Stimulated activated CD8-positive, alpha-beta memory T cell treated with anti-CD3 and anti-CD28 coated beads, Interleukin-15, amount 100 ng/mL, for 4 hours (primary cell): ENCODE results near the gene THRB.
"Not testable (repeated sequence)": the region's sequence is repeated elsewhere in the genome, so short reads cannot be mapped to it uniquely, and the experiment has no call there.

Experiments
- DNase-seq, 2 donors: peaks; one replicate each; pipeline ENCODE4 v3.0.0-alpha.2; 2020; ENCODE audit warnings: low read depth in 2 of 2

Gene THRB

DNA sequence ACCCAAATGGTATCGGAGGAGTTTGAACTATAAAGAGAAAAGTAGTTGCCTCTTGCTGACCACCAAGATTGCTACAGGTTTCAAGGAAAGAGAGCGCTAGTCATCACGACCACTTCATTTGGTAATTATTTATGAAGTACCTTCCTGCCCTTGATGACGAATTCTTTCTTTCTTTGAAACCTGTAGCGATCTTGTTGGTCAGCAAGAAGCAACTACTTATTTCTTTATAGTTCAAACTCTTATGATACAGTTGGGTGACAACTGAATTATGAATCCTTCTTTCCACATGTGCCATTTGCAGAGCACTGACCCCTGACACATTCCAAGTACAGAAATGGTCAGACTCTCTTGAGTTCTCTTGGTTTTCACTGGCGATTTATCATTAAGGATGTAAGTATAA lies 46.8 kb downstream of the THRB start:
- no peak for DNase-seq

GRCh38 chr3:24446032-24446431 lies 48.6 kb downstream of the THRB start:
- no peak for DNase-seq

DNA sequence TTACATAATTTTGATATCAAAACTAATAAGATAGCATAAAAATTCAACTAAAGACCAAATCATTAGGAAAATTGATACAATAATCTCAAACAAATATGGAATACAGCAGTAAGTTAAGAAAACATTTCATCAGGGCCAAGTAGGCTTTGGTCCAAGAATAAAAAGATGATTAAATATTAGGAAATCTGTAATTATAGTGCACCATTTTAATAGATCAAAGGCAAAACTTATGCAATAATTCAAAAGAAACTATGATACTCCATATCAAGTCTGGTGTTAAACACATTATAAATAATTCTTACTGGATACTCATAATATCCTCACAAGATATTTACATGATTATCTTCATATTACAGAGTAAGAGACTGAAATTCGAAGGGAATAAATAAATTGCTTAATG lies 51.2 kb downstream of the THRB start:
- DNase-seq: no peak

- DNase-seq: no peak
Measured at GRCh38 chr3:24440760-24441464, 53.7 kb downstream of the THRB start.

DNA sequence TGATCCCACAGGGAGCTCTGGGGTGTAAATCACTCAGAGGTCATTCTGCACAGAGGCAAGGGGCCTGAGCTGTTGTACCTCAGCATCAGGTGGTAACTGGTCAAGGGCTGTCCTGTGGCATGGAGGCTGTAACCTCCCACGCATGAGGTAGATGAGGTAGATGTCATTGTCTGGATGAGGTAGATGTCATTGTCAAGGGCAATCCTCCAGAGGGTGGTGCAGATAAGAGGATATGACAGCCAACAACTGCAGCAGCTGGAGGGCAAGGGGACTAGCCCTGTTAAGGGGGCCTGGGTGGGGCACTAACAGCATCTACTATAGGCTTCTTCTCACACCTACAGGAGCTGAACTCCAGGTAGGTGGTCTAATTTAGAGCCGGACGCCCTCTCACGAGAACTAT lies 55.6 kb downstream of the THRB start:
- no peak for DNase-seq

DNA sequence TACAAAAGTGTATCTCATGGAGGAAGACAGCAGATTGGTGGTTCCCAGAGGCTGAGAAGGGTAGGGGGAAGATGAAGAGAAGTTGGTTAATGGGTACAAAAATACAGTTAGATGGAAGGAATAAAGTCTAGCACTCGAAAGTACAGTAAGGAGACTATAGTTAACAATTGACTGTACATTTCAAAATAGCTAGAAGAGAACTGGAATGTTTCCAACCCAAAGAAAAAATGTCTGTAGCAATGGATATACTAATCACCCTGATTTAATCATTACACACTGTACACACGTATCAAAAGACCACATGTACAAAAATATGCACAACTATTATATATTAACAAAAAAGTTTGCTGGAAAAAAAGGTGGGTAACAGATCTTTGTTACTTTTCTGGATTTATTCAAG lies 57.3 kb downstream of the THRB start:
- DNase-seq: no peak

DNA sequence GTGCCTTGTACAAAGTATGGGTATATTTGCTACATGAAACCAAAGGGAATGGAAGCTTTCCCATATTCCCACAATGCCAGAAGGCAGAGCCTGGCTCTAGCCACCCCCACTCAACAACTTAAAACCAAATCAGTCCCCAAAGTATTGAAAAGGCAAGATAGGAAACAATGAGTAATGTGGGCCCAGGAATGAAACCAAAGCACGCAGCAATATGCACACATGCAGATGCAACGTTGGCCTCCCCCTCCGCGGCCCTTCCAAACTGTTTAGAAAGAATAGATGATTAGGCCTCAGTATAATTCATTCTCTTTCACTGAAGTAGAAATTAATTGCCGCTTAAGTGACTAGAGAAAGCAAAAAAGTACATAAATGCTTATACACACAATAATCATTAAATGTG lies 59.1 kb downstream of the THRB start:
- no peak for DNase-seq

DNA sequence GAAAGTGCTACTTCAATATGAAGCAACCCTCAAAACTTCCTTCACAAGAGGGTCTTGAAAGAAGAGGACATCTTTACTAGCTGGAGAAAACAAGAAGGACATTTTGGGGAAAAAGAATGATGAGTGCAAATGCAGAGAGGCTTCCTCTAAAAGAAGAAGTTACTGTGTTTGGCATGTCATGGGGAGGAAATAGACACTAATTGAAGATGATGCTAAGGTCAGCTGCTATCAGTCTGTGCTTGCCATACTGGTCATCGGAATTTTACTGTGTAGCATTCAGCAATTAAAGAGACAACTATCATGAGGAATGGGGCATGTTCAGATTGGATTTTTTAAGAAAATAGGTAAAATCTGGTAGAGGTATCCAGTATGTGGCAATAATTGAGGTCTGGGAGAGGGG lies 60.0 kb downstream of the THRB start:
- no peak for DNase-seq

DNA sequence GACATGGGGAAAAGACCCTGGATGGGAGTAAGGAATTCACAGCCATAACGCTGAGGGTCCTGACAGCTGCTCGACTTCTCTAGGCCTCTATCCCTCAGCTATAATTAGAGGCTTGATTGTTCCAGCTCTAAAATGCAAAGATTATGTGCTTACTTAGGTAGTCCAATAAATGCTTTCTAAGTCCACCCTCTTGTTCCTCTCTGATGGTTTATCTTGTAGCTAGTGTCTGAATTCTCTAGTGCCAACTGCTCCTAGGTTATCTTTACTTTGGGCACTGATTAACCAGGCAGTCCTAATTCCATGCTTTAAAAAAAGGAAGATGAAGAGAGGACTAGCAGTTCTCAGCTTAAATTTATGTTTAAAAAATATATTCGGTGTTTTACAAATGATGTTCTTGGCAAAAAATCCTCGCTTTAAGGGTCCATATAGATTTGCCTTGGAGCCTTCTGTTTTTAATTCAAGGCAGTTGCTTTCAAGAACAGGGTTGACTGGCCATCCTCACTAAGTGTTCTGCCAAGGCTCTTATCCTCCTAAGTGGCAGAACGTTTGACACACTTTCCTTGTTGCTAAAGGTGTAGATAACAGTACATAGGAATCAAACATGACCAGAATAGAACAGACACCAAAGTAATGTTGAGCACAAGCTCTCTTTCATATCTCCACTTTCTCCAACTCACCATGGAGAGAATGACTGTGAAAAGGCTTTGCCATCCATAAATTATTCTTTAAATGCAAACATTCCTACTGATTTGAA lies 60.6 kb downstream of the THRB start:
- DNase-seq: no peak

DNA sequence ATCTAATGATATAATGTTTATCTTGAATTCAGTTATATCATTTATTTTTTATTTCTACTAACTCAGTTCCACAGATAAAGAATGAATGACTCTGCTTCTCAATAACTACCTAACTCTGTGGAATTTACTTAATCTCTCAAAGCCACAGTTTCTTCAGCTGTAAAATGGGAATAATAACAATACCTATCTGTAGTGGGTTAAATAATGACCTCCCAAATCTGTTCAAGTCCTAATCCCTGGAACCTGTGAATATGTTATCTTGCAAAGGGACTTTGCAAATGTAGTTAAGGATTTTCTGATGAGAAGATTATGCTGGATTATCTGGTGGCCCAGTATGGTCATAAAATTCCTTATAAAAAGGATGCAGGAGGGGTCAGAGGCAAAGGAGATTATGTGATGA lies 61.7 kb downstream of the THRB start:
- no peak for DNase-seq

DNA sequence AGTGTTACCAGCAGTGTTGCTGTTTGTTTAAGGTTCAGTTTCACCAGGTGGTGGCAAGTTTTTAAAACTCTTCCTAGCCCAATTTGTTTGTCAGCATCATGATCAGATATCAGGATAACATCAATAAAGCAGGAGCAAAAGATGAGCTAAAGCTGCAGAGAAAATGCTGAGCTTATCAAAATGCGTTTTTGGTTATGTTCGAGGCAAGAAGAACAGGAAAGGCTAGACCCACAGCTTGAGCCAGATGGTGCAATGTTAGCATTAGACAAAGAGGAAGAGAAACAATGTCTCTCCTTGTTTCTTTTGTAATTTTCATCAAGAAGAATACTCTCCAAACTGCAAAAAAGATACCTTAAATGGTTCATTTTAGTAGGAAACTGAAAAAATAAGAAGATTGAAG lies 66.2 kb downstream of the THRB start:
- no peak for DNase-seq

GRCh38 chr3:24426896-24427295 lies 67.8 kb downstream of the THRB start:
- no peak for DNase-seq

GRCh38 chr3:24420829-24421228 lies 73.8 kb downstream of the THRB start:
- DNase-seq: not testable (repeated sequence)

DNA sequence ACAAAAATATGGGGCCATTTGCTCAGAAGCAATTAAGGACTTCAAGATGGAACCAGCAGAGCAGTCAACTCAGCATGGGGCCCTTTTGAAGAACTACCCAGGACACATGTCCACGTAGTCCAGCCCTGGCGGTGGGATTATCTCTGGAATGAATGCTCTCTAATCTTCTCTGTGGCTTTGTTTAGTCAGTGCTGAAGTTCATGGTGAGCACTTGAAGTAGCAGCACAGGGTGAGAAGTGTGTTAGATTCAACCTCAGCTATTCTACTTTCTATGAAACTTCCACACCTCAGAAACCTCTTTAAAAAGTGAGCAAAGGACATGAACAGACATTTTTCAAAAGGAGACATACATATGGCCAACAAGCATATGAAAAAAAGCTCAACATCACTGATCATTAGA lies 74.4 kb downstream of the THRB start:
- DNase-seq: no peak

DNA sequence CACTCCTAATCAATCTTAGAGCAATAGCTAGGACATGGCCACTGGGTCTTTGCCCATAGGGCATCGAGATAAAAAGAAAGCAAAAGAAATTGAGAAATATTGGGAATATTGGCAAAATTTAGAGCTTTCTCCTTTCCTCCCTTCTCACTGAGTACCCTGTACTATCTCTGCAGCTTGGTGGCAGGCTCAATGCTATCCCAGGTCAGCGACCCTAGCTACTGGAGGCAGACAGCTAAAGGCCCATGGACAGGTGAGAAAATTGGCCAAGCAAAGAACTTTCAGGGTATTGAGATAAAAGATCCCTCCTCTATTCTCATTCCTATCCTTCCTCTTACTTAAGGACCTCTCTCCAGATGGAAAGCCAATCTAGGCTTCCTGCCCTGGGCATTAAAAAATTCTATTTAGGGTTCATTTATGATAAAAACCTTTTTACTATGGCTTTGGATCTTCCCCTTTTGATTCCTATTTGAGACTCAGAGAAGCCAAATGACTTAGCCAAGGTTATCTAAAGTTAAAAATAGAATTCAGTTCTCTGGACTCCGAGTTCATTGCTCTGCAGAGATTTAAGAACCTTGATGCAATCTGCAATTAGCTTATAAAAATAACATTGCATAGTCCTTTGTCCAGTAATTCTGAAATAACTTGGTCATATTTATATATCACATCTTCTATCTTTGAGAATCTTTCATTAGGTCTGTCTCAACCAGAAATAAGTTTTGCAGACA lies 75.4 kb downstream of the THRB start:
- no peak for DNase-seq

- no peak for DNase-seq
Measured at GRCh38 chr3:24417730-24418129, 76.9 kb downstream of the THRB start.

DNA sequence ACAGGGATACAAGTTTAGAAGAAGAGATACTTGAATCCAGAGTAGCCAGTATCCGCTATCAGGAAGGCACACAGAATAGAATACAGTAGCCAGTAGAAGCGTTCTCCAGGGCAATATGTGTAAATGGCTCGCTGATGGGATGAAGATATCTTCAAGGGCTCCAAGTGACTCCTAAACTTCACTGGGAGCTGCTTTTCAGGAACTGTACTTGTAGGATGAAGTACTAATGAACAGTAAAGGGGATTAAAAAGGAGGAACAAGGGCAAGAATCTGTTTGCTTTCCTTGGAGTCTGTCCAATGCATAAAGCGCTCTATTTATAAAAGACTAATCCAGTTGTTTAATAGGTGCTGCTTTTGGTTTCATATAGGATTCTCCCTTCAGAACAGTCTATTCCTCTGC lies 78.4 kb downstream of the THRB start:
- DNase-seq: no peak

DNA sequence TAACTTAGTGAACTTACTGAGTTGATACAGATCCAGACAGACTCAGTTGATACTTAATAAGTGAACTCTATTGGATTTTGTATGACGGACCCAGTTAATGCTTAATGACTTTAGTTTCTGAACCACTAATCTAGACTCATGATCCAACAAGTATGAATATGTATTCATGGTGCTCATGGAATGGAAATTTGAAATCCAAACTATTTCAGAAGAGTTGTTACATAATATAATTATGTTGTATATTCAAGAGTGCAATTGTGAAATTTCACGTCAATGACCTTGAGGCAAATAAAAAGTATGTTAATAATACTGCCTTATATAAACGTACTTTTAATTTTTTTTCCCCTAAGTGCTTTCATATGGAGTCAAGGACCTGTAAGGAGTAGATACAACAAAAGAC lies 78.8 kb downstream of the THRB start:
- DNase-seq: no peak

GRCh38 chr3:24413662-24414061 lies 81.0 kb downstream of the THRB start:
- not testable (repeated sequence) for DNase-seq

DNA sequence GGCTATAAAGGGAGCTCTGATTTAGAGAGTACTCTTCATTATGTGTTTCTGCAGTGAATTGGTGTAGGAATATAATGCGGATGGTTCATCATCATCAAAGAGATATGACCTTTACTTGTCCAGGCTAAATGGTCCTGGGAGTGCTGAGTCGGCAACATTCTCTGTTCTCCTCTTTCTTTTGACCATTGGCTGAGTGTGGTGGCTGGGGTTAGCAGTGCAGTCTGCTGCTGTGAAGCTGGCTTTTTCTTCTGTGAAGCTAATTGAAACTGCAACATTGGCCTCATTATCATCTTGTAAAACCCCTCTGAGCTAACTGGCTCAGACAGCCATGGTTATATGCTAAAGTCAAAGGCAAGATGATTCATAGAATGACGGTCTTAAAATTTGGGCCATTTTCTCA lies 83.8 kb downstream of the THRB start:
- DNase-seq: no peak

DNA sequence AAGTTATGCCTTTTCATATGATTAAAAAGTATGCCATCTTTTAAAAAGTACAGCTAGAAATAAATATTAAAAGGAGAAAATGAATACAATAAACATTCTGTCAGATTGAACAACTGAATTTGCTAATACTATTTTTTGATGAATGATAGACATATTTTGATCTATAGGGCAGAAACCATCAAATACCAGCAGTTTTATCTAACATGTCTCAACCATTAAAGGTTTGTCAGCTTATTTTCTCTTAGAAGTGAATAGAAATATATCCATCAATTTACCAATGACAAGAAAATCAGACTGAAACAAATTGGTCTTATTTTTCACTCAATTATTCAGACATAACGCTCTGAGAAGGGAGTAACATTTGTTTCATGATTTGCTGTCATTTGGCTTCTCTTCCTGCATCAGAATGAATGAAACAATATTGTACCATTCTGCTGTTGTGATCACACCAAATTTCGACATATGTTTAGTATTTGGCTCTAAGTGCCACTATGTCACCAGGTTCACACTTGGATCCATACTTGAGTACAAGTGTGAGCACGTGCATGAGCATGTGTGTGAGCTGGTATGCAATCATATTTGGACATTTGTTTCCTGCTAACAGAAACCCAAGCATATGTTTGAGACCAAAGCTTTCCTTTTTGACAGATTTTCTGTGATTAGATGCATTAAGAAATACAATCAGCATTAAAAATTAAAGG lies 86.5 kb downstream of the THRB start:
- no peak for DNase-seq

DNA sequence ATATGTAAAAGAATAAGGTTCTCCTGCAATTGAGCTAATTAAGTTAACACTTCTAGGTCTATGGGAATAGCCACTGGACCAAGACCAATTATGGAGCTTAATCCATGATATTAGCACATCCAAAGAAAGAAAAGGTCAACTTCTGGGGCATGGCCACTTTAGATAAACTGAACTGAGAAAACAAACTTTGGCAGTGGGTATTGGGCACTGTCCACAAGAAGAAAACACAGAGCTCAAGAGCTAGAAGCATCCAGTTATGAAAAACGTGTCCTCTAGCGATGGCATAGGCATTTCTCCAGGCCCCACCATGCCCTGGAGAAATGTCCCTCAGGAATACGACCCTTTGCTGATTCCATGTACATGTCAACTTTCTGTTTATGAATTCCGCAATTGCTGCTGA lies 87.8 kb downstream of the THRB start:
- DNase-seq: no peak
